HG03442 (cell line): ENCODE results near the gene RHBDL1.

Source experiments
- ATAC-seq: cut with Tn5 transposase; IDR thresholded peaks from one replicate; pipeline ENCODE4 v1.9.1; 2021; ENCODE audit warnings: mild to moderate bottlenecking, moderate library complexity; ENCODE audit not compliant: unreplicated experiment

RHBDL1 gene

DNA sequence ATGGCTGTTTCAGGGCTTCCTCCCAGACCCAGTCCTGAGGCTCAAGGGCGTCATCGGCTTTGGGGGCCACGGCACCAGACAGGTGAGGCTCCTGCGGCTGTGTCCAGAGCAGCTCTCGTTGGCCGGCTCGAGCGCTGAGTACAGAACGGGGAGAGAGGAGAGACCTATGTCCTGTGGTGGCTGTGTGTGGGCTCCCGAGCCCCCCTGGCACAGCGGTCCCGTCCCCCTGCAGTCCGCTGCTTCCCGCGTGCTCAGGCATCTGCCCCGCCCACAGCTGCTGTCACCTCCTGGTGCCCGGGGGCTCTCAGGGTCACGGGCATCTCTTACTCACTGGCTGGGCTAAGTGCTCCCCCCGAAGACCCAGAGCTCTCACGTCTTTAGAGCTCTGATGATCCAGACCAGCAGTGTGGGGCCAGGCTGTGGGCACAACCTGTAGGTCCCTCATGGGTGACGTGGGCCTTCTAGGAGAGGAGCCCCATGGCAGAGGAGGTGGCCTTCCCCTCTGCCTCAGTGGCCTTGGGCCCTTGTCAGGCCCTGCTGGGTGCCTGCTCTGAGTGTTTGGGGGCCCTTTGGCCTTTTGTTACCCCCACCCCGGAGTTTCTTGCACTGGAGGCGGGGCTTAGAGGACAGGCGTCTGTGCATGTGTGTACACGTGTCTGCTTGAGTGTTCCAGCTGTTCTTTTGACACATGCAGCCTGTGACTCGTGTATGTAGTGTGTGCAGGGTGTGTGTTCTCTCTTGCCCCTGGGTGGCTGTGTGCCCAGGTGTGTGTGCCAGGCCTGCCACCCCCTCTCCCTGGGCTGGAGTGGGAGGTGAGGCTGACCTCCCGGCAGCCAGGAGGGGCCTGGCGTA is 22.8 kb upstream of the RHBDL1 start:
- ATAC-seq, result no peak

GRCh38 chr16:654034-654433 is 21.4 kb upstream of the RHBDL1 start:
- ATAC-seq, result no peak

DNA sequence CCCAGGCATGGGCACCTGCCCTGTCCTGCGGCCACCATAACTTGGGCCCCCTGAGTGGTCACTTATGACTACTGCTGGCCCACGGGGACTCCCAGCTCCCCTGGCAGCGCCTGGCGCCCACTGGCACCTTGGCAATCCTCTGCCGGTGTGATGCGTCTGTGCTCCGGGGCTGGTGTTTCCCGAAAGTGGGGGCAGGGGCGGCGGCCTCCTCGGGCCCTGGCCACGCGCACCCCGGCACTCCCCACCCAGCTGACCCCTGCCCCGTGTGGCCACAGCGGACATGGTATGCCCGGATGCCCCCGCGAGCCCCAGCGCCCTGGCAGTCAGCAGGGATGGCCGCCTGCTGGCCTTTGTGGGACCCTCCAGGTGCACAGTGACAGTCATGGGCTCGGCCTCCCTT is 18.0 kb upstream of the RHBDL1 start:
- no peak for ATAC-seq

- ATAC-seq, result no peak
These were observed 16.5 kb upstream of the RHBDL1 start for GRCh38 chr16:658679-659571.

DNA sequence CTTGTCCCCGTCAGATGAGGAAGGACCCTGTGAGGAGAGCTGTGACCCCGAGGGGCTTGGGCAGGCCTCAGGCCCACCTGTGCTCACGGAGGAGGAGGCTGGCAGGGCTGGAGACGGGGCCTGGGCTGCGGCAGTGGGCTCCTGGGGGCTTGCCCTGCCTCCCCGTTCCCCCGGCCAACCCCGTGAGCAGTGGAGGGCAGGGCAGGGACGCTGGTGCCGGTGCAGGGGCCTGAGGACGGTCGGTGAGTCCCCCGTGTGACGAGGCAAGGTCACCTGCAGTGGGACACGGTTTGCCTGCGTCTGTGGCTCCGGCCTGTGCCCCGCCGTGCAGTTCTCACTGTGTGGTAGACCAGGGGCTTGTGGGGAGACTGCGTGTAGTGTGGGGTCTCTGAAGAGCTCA is 15.9 kb upstream of the RHBDL1 start:
- ATAC-seq, result no peak

- ATAC-seq, result no peak
These were observed 15.4 kb upstream of the RHBDL1 start for GRCh38 chr16:660132-660458.

GRCh38 chr16:660459-661183 is 14.8 kb upstream of the RHBDL1 start:
- no peak for ATAC-seq

GRCh38 chr16:661184-661821 is 14.2 kb upstream of the RHBDL1 start:
- no peak for ATAC-seq

- ATAC-seq, result no peak
These were observed 13.4 kb upstream of the RHBDL1 start for GRCh38 chr16:662095-662494.

GRCh38 chr16:662597-662996 is 12.9 kb upstream of the RHBDL1 start:
- no peak for ATAC-seq

GRCh38 chr16:666572-666971 is 8.9 kb upstream of the RHBDL1 start:
- ATAC-seq, result no peak

DNA sequence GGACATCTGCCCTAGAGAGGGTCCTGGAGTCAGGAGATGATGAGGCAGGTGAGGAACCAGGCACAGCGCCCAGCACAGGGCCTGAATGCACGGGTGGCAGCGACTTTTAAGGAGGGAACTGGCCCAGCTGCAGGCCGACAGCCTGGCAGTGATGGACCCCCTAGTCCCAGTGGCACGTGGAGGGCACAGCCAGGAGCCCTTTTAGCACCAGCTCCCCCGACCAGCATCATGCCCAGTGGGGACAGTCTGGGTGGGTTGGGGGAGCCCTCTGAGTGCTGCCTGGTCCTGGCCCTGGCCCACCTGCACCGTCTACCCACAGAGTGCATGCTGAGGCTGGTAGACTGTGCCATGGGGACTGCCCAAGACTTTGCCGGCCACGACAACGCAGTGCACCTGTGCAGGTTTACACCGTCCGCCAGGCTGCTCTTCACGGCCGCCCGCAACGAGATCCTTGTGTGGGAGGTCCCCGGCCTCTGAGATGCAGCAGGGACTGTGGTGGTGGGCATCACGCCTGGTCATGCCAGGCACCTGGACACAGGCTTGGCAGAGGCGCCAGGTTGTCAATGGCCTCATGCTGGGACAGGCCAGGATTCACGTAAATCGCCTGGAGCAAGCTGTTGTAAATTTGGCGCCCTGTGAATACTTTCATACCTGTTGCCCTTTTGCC is 8.2 kb upstream of the RHBDL1 start:
- ATAC-seq, result no peak

DNA sequence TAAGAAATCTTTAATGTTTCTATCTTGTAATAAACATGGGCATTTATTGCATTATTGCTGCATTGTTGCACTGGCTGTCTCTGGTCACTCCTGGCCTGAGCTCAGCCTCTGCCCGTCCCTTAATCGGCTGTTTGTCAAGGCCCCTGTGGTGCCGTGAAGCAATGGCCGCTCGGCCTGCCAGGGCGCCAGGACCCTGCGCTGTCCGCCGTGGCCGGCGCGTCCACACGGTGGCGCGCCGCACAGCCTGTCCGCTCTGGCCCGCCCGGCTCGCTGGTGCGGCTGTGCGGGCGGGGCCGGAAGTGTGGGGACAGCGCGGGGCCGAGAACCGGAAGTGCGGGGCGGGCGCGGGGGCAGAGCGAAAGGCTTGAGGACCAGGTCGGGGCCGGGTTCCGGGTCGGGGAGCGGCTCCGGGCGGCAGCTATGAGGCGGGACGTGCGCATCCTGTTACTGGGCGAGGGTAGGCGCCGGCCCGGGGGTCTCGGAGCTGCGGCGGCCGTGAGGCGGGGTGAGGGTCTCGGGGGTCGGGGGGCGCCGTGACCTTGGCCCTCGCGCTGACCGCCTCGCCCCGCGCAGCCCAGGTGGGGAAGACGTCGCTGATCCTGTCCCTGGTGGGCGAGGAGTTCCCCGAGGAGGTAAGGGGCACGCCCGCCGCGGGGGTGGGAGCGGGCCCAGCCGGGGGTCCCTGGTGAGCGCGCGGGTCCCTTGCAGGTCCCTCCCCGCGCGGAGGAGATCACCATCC is 7.5 kb upstream of the RHBDL1 start, which contains the start of gene RHOT2:
RHOT2 (plus strand) TSS at position 353 of the 739 bp plus-strand sequence; CDS start at position 421, 68 bp downstream.
- peak; percentile 83 for ATAC-seq

- ATAC-seq, result no peak
These were observed 6.8 kb upstream of the RHBDL1 start for GRCh38 chr16:668519-669171.

DNA sequence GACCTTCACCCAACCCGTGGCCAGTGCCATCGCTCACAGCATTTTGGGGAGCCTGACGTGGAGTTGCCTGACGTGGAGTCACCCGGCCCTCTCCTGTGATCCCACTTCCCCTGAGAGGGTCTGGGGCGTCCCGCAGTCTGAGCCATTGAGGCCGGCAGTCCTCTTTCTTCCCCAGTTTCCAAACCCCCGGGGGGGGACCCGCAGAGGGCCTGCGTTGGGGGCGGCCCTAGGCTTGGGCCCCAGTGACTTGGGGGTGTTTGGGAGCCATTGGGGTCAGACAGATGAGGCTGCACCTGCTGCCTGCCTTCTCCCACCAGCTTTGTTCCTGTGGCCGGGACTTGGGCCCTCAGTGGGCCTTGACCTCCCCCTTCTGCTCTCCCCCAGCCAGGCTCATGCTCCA is 5.8 kb upstream of the RHBDL1 start:
- no peak for ATAC-seq

DNA sequence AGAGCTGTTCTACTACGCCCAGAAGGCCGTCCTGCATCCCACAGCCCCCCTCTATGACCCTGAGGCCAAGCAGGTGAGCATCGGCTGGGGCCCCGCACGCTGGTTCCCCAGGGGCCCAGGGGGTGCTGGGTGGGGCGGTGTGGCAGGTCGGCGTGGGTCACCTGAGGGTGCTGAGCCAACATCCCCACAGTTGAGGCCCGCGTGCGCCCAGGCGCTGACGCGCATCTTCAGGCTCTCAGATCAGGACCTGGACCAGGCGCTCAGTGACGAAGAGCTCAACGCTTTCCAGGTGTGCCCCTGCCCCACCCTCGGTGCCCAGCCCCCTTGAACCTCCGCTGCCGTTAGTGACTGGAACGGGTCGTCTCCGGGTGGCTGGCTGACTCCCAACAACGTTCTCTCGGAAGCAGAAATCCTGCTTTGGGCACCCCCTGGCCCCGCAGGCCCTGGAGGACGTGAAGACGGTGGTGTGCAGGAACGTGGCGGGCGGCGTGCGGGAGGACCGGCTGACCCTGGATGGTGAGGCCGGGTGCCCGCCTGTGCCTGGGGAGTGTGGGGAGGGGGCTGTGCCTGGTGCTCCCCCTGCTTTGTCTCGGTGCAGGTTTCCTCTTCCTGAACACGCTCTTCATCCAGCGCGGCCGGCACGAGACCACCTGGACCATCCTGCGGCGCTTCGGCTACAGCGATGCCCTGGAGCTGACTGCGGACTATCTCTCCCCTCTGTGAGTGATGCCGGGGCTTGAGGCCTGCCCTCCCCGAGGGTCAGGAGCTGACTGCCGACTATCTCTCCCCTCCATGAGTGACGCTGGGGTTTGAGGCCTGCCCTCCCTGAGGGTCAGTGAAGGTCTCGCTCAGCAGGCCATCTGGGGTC is 4.8 kb upstream of the RHBDL1 start:
- ATAC-seq, result no peak

DNA sequence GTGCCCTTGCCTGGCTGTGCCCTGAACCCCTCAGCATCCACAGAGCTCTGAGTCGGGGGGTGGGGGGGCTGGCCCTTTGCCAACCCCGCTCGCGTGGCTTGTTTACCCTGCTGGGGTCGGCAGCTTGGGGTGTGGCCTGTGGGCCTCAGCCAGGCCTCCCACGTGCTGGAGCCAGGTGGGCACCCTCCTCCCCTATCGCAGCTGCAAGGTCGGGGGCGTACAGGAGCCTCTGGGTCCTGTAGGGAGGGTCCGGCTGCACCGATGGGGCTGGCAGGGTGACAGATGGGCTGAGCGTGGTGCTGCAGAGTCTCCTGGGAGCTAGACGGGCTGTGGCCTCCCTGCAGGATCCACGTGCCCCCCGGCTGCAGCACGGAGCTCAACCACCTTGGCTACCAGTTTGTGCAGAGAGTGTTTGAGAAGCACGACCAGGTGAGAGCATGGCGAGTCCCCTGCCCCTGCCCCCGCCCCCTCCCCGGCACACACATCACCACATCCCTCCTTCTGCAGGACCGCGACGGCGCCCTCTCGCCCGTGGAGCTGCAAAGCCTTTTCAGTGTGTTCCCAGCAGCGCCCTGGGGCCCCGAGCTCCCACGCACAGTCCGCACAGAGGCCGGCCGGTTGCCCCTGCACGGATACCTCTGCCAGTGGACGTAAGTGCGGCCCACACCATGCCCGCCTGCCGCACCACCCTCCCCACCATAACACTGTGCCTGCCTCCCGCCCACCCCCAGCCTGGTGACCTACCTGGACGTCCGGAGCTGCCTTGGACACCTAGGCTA is 3.9 kb upstream of the RHBDL1 start:
- ATAC-seq, result no peak
